Right forelimb (tissue), 1 donor: ENCODE measurements around the gene OLA1.
A peak's percentile ranks its signal among the peaks of the same experiment; 100 is the strongest.

Experiments
- DNase-seq: peaks from one replicate; pipeline ENCODE4 v3.0.0-alpha.2; 2018

Gene OLA1

DNA sequence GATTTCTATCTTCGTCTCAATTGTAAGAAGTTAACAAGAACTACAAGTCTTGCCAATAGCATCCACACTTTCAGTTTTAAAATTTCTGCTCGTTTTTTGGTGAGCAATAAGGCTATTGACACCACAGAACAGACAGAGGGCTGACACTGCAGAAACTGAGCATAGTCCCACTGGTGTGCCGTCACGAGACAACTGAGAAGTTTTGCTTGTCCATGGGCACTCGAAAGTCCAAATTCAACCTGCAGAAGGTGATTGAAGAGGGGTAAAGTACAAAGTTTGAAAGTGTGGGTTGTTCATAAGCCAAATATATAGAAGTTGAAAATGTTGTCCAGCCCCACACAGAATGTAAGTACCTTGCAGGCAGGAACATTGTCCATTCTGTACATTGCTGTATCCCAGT, 219.4 kb downstream of the OLA1 start:
- no peak for DNase-seq

DNA sequence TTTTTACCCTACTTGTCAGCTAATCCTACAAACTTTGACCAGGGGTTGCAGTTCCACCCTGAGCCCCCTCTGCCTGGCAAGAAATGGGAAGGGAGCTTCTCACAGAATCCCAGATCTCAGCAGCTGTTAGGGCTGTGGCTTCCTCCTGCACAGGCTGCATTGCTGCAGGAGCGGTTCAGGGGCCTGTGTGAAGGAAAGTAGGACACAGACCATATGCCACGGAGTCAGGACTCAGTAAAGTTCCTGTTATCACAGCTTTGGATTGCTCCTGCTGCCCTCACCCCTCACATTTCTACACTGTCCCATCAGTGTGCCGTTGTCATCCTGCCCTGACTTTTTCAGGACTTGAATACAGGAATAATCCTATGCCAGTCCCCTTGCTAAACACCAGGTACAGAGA, 220.4 kb downstream of the OLA1 start:
- no peak for DNase-seq

DNA sequence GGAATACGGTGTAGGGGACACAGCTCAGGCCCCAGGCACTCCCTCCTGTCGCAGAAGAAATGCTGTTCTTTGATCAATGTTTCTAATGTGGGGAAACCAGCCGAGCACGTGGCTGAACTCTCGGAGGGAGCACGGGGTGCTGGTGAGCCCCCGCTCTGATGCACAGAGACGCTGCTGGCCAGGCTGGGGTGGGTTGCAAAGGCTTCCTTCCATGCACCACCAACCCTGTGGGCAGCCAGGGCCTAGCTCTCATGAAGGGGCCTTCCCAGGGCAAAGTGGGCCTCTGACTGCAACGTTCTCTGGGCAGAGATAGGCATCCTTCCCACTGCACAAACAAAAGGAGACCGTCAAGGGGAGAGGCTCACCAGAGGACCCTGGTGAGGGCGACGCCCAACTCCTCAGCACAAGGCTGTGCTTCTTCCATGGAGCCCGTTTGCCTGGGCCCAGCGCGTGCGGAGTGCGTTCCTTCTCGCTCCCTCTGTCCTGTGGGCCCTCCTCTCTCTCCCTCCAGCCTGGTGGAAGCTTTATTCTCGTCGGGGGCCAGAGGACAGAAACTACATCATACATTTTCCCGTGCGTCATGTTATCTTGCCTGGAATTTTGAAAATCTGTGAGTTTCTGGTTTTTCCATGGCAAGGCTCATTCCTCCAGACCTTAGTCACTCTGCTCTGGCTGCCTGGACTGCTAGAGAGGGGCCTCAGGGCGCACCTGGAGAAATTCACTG, 222.0 kb downstream of the OLA1 start:
- DNase-seq, result no peak

DNA sequence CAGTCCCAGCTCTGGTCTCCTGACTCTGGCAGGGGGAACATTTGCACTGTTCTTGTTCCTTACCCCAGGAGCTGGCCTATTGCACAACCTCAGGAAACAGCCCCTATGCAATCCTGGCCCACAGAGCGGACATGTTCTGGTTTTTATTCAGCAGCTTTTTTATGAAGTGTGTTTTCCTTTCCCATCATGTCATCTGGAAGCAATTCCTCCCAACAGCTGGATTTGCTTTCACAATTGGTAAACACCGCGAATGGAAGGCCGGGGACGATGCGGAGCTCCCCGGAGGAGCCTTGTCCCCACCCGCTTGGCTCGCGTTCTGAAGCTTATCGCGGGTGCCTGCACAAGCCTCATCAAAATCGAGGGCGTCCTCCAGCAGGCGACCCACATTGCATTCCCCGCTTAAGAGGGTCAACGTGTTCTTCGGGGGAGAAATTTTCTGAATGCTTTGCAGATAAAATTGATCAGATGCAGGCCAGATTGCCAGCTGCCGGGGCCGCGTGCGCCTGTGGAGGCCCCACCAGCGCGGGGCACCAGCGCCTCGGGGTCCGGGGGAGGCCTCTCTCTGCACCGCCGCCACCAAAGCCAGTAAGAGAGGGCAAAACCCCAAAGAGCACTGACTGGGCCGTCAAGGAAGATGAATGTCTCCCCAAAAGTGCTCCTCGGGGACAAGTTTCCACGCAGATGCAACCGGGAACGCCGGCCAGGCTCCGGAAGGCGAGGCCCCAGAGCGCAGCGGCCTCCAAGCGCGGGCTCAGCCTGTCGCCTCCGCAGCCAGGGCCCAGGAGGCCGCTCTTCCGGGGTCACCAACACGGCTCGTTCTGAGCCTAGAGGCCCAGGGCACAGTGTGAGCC, 222.8 kb downstream of the OLA1 start:
- DNase-seq, result peak; percentile 86

DNA sequence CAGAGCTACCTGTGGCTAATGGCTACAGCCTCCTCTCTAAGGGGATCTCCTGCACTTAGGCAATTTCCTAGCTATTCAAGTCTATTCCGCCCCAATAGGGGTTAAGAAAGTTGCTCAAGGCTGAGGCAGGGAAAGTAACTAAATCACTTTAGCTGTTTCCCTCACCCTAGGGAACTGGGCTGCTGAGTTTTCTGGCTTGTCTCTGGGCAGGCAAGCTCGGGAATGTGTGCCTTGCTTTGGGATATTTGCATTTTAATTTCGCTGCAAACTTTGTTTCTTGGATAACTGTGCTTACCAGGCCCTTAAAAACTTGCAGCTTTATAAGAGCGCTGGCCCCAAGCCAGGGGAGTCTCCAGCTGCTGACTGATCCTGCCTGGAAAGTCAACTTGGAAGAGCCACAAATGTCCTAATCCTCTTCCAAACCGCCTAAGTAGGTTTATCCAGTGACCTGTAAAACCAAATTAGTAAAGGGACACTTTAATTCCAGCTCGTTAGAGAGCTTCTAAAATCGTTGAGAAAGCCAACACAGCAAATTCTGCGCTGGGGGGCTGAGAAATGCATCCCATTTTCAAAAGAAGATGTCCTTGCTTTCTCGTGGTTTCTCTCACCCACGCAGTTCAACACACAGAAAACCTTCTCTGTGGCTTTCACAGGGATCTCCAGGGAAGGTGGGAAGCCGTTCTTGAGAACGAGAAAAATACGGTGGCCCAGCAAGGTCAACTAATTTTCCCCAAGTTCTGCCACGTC, 223.6 kb downstream of the OLA1 start:
- peak; percentile 90 for DNase-seq

DNA sequence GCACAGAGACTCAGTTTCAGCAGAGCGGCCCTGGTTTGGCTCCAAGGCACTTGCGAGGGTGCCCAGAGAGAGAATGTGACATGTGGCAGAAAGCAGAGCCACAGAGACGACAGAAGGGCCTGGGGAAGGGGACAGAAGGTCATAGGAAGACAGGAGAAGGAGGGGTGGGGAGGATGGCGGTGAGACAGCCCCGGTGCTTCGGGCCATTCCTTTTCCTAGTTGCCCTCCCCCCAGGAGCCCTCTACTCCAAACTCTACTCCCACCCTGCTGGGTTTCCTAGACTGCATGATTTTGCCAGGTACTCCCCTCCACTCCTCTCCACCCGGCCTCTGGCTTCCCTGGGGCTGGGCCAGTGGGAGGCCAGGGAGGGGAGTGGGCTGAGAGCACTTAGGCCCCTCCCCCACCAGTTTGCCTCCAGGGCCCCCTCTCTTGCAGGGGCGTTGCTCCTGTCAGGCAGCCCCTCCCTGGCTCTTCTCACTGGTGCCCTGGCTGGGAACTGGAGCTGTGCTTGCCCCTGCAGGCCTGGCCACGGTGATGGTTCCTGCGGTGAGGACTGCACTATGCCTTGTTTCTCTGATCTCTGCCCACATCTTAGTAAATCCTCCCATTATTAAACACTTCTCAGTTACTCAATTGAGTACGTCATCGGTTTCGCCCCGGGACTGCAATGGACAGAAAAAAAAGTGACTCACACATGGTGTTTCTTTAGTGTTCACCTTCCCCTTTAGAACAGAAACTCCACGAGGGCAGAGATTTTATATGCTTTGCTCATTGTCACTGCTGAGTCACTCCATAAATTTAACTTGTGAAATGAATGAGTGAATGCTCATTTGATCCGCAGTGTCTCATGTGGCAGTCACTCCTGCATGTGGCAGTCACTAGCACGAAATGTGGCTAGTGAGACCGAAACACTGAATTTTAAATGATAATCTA, 224.5 kb downstream of the OLA1 start:
- peak; percentile 70 for DNase-seq
